ENCODE data around the gene CASQ2. TPM values are rescaled to one million over a fixed set of nuclear protein-coding genes. Genes with fewer than 3 reads are reported as not detected.

Gene CASQ2
- total RNA-seq, 6 experiments from 2014 or later: not detected

DNA sequence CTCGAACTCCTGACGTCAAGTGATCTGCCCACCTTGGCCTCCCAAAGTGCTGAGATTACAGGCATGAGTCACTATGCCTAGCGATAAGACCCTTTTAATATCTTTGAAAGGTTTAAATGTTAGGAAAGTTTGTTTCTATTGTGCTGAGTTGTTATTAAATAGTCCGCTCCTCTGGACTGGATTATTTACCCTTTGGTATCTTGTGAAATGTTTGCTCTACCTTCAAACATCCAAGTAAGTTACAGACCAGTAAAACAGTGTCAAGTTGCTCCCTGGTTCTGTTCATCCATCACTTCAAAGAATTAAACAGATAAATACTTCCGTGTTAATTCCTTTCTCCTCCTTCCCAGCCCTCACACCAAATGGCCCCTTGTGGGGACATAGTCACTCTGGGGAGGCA is 44.8 kb downstream of the CASQ2 start:
- TF ChIP-seq, protein P1, sequence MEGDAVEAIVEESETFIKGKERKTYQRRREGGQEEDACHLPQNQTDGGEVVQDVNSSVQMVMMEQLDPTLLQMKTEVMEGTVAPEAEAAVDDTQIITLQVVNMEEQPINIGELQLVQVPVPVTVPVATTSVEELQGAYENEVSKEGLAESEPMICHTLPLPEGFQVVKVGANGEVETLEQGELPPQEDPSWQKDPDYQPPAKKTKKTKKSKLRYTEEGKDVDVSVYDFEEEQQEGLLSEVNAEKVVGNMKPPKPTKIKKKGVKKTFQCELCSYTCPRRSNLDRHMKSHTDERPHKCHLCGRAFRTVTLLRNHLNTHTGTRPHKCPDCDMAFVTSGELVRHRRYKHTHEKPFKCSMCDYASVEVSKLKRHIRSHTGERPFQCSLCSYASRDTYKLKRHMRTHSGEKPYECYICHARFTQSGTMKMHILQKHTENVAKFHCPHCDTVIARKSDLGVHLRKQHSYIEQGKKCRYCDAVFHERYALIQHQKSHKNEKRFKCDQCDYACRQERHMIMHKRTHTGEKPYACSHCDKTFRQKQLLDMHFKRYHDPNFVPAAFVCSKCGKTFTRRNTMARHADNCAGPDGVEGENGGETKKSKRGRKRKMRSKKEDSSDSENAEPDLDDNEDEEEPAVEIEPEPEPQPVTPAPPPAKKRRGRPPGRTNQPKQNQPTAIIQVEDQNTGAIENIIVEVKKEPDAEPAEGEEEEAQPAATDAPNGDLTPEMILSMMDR (IDR thresholded peaks at IDR 0.05): no peak
- no peak for DNase-seq
- no peaks in the 10 kb centered on the region for H3K36me3 Mint-ChIP-seq (ENCODE audit: low read depth)
- H3K4me3 Mint-ChIP-seq: no peak overlapping the region
- H3K27me3 Mint-ChIP-seq (ENCODE audit: insufficient read depth): peaks cover 27% of the 10 kb centered on the region
- H3K27ac Mint-ChIP-seq: no peak overlapping the region
- H3K4me1 Mint-ChIP-seq (ENCODE audit: low read depth): peaks cover 12% of the 10 kb centered on the region
- no peaks in the 10 kb centered on the region for H3K9me3 Mint-ChIP-seq

DNA sequence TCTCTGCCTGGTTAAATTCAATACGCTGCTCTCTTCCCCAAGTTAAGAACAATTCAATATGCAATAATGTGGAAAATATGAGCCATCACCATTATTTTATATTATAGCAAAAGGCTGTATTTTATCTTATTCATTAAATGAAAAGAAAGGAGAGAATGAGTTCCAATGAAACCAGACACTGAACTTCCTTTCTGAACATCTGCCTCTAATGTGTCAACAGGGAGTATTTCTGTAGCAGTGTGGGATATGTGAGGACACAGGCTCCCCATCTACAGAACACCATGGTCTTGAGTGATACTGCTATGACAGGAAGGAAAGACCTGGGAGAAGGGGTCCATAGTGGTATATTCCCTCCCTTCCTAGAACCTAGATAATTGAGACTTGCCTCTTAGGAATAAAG is 46.3 kb downstream of the CASQ2 start:
- Mint-ChIP-seq H3K9me3 (no peaks in the 10 kb centered on the region), H3K36me3 (ENCODE audit: low read depth) (no peaks in the 10 kb centered on the region), H3K4me3 (no peak overlapping the region), H3K27ac (no peak overlapping the region), H3K27me3 (ENCODE audit: insufficient read depth) (peaks cover 26% of the 10 kb centered on the region), H3K4me1 (ENCODE audit: low read depth) (no peaks in the 10 kb centered on the region)
- TF ChIP-seq, protein P1 (IDR thresholded peaks at IDR 0.05): no peak
- DNase-seq: no peak

DNA sequence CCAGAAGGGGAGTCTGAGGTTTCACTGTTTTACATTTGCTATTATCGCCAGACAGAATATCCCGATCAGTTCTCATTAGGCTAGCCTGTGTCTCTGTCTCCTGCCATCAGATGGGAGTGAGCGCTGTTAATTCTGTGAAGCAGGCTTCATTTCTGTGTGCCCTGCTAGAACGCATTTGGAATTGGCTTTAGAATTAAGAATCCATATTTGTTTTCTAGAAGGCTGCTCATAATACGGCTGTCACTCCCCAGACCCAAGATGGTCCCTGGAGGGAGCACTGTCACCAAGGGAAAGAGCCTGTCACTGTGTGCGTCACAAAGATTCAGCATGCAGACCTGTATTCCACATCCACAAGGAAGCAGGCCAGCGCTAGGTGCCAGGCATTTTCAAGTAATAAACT is 49.2 kb downstream of the CASQ2 start:
- Mint-ChIP-seq H3K36me3 (ENCODE audit: low read depth) (no peaks in the 10 kb centered on the region), H3K4me1 (ENCODE audit: low read depth) (no peaks in the 10 kb centered on the region), H3K4me3 (no peak overlapping the region), H3K9me3 (no peaks in the 10 kb centered on the region), H3K27ac (no peak overlapping the region), H3K27me3 (ENCODE audit: insufficient read depth) (peaks cover 32% of the 10 kb centered on the region)
- TF ChIP-seq, protein P1 (IDR thresholded peaks at IDR 0.05): no peak
- no peak for DNase-seq

DNA sequence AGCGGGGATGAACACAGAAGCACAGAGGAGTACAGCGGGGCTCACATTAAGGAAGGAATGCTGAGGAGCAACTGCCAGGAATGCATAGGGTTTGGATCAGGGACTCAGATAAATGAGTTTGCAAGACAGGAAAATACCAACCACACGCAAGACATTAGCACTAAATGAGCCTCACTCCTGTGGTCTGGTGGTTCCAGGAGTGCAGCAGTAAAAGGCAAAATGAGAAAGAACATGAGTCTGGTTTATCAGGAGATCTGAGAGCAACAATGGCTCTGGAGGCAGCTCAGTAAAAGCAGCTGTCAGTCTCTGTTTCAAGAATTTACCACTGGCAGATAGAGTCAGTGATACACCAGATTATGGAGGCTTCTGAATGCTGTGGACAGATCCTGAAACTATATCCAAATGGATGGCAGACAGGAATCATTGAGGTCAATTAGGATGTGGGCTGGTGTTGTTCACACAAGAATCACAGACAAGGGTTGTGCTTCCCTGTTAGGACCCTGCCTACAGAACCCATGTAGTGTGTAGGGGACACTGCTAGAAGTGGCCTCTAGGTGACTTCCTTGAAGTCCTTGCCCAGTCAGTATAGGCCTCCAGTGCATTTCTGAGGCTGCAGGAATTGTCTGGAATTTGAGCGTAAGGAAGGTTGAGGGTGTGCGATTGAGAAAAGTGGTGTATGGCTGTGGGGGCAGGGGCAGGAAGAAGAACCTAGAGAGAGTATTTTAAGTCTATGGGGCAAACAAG is 50.3 kb downstream of the CASQ2 start:
- DNase-seq: no peak
- TF ChIP-seq, protein P1 (IDR thresholded peaks at IDR 0.05): no peak
- Mint-ChIP-seq H3K9me3 (no peaks in the 10 kb centered on the region), H3K4me3 (no peak overlapping the region), H3K27me3 (ENCODE audit: insufficient read depth) (peaks cover 33% of the 10 kb centered on the region), H3K36me3 (ENCODE audit: low read depth) (no peaks in the 10 kb centered on the region), H3K4me1 (ENCODE audit: low read depth) (no peaks in the 10 kb centered on the region), H3K27ac (no peak overlapping the region)

DNA sequence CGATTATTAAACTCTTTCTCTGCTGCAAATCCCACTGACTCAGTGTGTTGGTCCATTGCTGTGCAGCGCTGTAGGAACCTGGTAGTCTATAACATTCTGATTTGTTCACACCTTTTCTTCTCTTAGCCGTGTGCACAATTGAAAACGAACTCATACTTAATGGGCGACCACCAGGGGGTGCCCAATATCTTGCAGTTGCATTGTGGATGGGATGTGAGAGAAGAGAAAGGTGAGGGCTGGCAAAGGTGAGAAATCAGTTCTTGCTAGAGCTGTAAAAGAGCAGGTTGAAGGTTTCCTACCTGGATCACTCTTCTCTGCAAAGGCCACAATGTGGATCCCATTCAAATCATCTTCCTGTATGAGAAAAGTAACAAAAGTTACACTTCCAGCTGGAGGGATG is 51.0 kb downstream of the CASQ2 start:
- H3K27me3 Mint-ChIP-seq (ENCODE audit: insufficient read depth): peaks cover 33% of the 10 kb centered on the region
- no peak overlapping the region for H3K4me3 Mint-ChIP-seq
- no peaks in the 10 kb centered on the region for H3K9me3 Mint-ChIP-seq
- no peaks in the 10 kb centered on the region for H3K36me3 Mint-ChIP-seq (ENCODE audit: low read depth)
- TF ChIP-seq, protein P1 (IDR thresholded peaks at IDR 0.05): peak; percentile 74
- no peak overlapping the region for H3K27ac Mint-ChIP-seq
- no peaks in the 10 kb centered on the region for H3K4me1 Mint-ChIP-seq (ENCODE audit: low read depth)
- no peak for DNase-seq

Measured in HFFc6 (cell line).